ENCODE data around the gene UPK2.

The UPK2 gene

GRCh38 chr11:118907051-118908042 lies 48.8 kb upstream of the UPK2 start (continued):
- TF ChIP-seq BCL11A (tag by site-specific recombination; IDR thresholded peaks at IDR 0.05; ENCODE audit: low read depth), result no peak
- TF ChIP-seq ZNF404 (tag by site-specific recombination; IDR thresholded peaks at IDR 0.05), result no peak
- no peak for TF ChIP-seq ZSCAN23 (tag by site-specific recombination; IDR thresholded peaks at IDR 0.05)
- no peak for TF ChIP-seq ZNF214 (tag by site-specific recombination; IDR thresholded peaks at IDR 0.05; ENCODE audit: borderline replicate concordance)
- TF ChIP-seq ZNF571 (tag by site-specific recombination; IDR thresholded peaks at IDR 0.05), result no peak
- TF ChIP-seq MZF1 (tag by site-specific recombination; IDR thresholded peaks at IDR 0.05; ENCODE audit: borderline replicate concordance), result no peak
- TF ChIP-seq ZNF394 (tag by site-specific recombination; IDR thresholded peaks at IDR 0.05; ENCODE audit: borderline replicate concordance), result no peak
- TF ChIP-seq ZNF202 (tag by site-specific recombination; IDR thresholded peaks at IDR 0.05; ENCODE audit: borderline replicate concordance), result no peak
- TF ChIP-seq ZNF423 (tag by site-specific recombination; IDR thresholded peaks at IDR 0.05), result no peak
- TF ChIP-seq ZNF701 (tag by site-specific recombination; IDR thresholded peaks at IDR 0.05), result no peak
- TF ChIP-seq SETDB1 (IDR thresholded peaks at IDR 0.05; ENCODE audit: insufficient read length, low read length), result no peak
- TF ChIP-seq, protein P1, sequence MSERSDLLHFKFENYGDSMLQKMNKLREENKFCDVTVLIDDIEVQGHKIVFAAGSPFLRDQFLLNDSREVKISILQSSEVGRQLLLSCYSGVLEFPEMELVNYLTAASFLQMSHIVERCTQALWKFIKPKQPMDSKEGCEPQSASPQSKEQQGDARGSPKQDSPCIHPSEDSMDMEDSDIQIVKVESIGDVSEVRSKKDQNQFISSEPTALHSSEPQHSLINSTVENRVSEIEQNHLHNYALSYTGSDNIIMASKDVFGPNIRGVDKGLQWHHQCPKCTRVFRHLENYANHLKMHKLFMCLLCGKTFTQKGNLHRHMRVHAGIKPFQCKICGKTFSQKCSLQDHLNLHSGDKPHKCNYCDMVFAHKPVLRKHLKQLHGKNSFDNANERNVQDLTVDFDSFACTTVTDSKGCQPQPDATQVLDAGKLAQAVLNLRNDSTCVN (tag by site-specific recombination; optimal IDR thresholded peaks at IDR 0.05), result peak; percentile 16
- no peak for TF ChIP-seq ZFHX2 (tag by site-specific recombination; conservative IDR thresholded peaks at IDR 0.05)
- no peak for TF ChIP-seq ZNF302 (tag by site-specific recombination; IDR thresholded peaks at IDR 0.05; ENCODE audit: low read depth)
- TF ChIP-seq ZEB2 (tag by site-specific recombination; IDR thresholded peaks at IDR 0.05), result no peak; the same call in none of the 2 replicates
- TF ChIP-seq HIC1 (tag by site-specific recombination; IDR thresholded peaks at IDR 0.05), result peak; percentile 56
- TF ChIP-seq ZBTB21 (tag by site-specific recombination; IDR thresholded peaks at IDR 0.05), result no peak
- TF ChIP-seq MEIS1 (CRISPR knock-in tag; IDR thresholded peaks at IDR 0.05; ENCODE audit: borderline replicate concordance), result no peak
- TF ChIP-seq PRDM6 (tag by site-specific recombination; IDR thresholded peaks at IDR 0.05), result no peak
- TF ChIP-seq HOXC10 (CRISPR knock-in tag; IDR thresholded peaks at IDR 0.05), result no peak
- peak; percentile 97 for TF ChIP-seq ZNF654 (tag by site-specific recombination; IDR thresholded peaks at IDR 0.05; ENCODE audit: low read depth)
- TF ChIP-seq ZNF133 (tag by site-specific recombination; IDR thresholded peaks at IDR 0.05), result no peak
- peak; percentile 84 for TF ChIP-seq GLIS2 (tag by site-specific recombination; IDR thresholded peaks at IDR 0.05)
- TF ChIP-seq, protein P2, sequence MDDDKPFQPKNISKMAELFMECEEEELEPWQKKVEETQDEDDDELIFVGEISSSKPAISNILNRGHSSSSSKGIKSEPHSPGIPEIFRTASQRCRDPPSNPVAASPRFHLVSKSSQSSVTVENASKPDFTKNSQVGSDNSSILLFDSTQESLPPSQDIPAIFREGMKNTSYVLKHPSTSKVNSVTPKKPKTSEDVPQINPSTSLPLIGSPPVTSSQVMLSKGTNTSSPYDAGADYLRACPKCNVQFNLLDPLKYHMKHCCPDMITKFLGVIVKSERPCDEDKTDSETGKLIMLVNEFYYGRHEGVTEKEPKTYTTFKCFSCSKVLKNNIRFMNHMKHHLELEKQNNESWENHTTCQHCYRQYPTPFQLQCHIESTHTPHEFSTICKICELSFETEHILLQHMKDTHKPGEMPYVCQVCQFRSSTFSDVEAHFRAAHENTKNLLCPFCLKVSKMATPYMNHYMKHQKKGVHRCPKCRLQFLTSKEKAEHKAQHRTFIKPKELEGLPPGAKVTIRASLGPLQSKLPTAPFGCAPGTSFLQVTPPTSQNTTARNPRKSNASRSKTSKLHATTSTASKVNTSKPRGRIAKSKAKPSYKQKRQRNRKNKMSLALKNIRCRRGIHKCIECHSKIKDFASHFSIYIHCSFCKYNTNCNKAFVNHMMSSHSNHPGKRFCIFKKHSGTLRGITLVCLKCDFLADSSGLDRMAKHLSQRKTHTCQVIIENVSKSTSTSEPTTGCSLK (tag by site-specific recombination; IDR thresholded peaks at IDR 0.05), result no peak
- no peak for TF ChIP-seq ZNF830 (tag by site-specific recombination; IDR thresholded peaks at IDR 0.05; ENCODE audit: low read depth)
- TF ChIP-seq ZNF23 (tag by site-specific recombination; IDR thresholded peaks at IDR 0.05; ENCODE audit: borderline replicate concordance), result no peak
- TF ChIP-seq, protein P3, sequence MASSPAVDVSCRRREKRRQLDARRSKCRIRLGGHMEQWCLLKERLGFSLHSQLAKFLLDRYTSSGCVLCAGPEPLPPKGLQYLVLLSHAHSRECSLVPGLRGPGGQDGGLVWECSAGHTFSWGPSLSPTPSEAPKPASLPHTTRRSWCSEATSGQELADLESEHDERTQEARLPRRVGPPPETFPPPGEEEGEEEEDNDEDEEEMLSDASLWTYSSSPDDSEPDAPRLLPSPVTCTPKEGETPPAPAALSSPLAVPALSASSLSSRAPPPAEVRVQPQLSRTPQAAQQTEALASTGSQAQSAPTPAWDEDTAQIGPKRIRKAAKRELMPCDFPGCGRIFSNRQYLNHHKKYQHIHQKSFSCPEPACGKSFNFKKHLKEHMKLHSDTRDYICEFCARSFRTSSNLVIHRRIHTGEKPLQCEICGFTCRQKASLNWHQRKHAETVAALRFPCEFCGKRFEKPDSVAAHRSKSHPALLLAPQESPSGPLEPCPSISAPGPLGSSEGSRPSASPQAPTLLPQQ (tag by site-specific recombination; IDR thresholded peaks at IDR 0.05), result no peak
- TF ChIP-seq ZNF610 (tag by site-specific recombination; IDR thresholded peaks at IDR 0.05; ENCODE audit: borderline replicate concordance), result no peak
- TF ChIP-seq ZNF433 (tag by site-specific recombination; IDR thresholded peaks at IDR 0.05; ENCODE audit: low read depth), result no peak
- TF ChIP-seq ZNF19 (tag by site-specific recombination; IDR thresholded peaks at IDR 0.05; ENCODE audit: low read depth), result no peak
- TF ChIP-seq EGR2 (tag by site-specific recombination; IDR thresholded peaks at IDR 0.05; ENCODE audit: low read depth), result no peak

All from HEK293 (cell line).